ENCODE data around the gene TUBA1B. TPM values are rescaled to one million over a fixed set of nuclear protein-coding genes. Genes with fewer than 3 reads are reported as not detected.
"Not testable (repeated sequence)": the region's sequence is repeated elsewhere in the genome, so short reads cannot be mapped to it uniquely, and the experiment has no call there.

Gene TUBA1B
- total RNA-seq, 1 donor from 2014 or later: 939 TPM

DNA sequence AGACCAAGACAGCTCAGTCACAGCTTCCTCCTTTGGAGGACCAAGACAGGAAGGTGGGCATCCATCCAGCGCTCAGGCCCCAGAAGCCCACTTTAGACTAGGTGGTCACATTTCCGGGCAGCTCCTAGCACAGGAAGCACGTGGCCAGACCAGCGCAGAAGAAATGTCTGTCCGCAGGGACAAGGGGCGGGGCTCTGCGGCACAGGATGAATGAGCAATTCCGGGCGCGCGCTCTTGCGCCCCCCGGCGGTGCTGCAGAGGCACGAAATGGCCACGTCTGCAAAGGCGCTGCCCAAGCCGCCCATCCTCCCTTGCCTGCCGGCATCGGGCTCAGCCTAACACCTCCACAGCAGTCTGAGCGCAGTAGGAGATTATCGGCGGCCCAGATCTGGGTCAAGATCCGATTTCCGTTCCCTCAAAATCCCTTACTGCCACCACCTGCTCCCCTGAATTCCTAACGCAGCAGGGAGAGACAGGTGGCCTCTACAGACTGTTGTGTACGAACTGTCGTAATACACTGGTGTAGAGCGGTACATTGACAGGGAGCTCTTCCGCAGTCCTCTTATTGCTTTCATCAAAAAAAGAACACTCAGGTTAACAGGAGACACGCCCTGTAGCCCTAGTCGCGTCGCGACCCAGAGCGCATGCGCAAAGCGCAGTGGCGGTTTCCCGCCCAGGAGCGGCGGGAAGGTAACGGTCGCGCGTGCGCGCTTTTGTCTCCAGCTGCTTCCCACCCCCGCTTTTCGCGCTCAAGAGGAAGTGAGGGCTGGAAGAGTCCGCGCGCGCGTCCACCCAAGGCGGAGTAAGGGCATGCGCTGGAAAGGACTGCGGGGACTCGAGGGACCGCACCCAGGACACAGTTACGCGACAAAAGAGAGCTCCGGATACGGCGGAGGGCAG, 794 bp downstream of the TUBA1B start:
- Histone ChIP-seq H3K27ac (ENCODE audit: low read depth, low read length) (peak overlapping the region; percentile 98), H3K9me3 (ENCODE audit: insufficient read depth, low read depth, low read length) (no peaks in the 10 kb centered on the region), H3K79me2 (ENCODE audit: insufficient read depth, low read length) (peaks cover 46% of the 10 kb centered on the region), H4K20me1 (ENCODE audit: insufficient read depth, low read length) (peaks cover 36% of the 10 kb centered on the region), H3K4me1 (ENCODE audit: insufficient read depth, low read length) (peaks cover 17% of the 10 kb centered on the region), H3K36me3 (ENCODE audit: insufficient read depth, low read length) (peaks cover 26% of the 10 kb centered on the region), H3K27me3 (ENCODE audit: insufficient read depth, low read length) (no peaks in the 10 kb centered on the region), H3K4me2 (ENCODE audit: low read length) (peak overlapping the region; percentile 87), H3K4me3 (ENCODE audit: insufficient read depth, low read depth, low read length) (peak overlapping the region; percentile 96), H2AFZ (ENCODE audit: low read depth, low read length) (peak overlapping the region; percentile 49), H3K9ac (ENCODE audit: low read length) (peak overlapping the region; percentile 99)
- peaks cover 26% of the 10 kb centered on the region for H3K36me3 Mint-ChIP-seq (ENCODE audit: low read depth, unreplicated experiment)
- H3K4me3 Mint-ChIP-seq (ENCODE audit: unreplicated experiment): peak overlapping the region; percentile 97
- H3K9me3 Mint-ChIP-seq (ENCODE audit: unreplicated experiment): no peaks in the 10 kb centered on the region
- H3K27ac Mint-ChIP-seq (ENCODE audit: unreplicated experiment): peak overlapping the region; percentile 100
- FAIRE-seq (no peak), DNase-seq (ENCODE audit: low read depth) (peak; percentile 81)
- H3K27me3 Mint-ChIP-seq (ENCODE audit: low read depth, unreplicated experiment): no peaks in the 10 kb centered on the region
- TF ChIP-seq CTCF (IDR thresholded peaks at IDR 0.05; ENCODE audit: insufficient read depth, low read depth, low read length) (peak; percentile 90), EZH2 (IDR thresholded peaks at IDR 0.05; ENCODE audit: insufficient read depth, low read length) (no peak)
- H3K4me1 Mint-ChIP-seq (ENCODE audit: low read depth, unreplicated experiment): peaks cover 28% of the 10 kb centered on the region

GRCh38 chr12:49129332-49130150, 1.7 kb downstream of the TUBA1B start:
- no peaks in the 10 kb centered on the region for H3K9me3 ChIP-seq (ENCODE audit: insufficient read depth, low read depth, low read length)
- peaks cover 46% of the 10 kb centered on the region for H3K79me2 ChIP-seq (ENCODE audit: insufficient read depth, low read length)
- FAIRE-seq (no peak), DNase-seq (ENCODE audit: low read depth) (no peak)
- H3K4me1 Mint-ChIP-seq (ENCODE audit: low read depth, unreplicated experiment): peaks cover 28% of the 10 kb centered on the region
- peaks cover 36% of the 10 kb centered on the region for H4K20me1 ChIP-seq (ENCODE audit: insufficient read depth, low read length)
- peak overlapping the region; percentile 96 for H3K4me3 ChIP-seq (ENCODE audit: insufficient read depth, low read depth, low read length)
- H2AFZ ChIP-seq (ENCODE audit: low read depth, low read length): no peak overlapping the region
- H3K27me3 ChIP-seq (ENCODE audit: insufficient read depth, low read length): no peaks in the 10 kb centered on the region
- H3K27ac Mint-ChIP-seq (ENCODE audit: unreplicated experiment): peak overlapping the region; percentile 100
- H3K36me3 Mint-ChIP-seq (ENCODE audit: low read depth, unreplicated experiment): peaks cover 26% of the 10 kb centered on the region
- H3K27me3 Mint-ChIP-seq (ENCODE audit: low read depth, unreplicated experiment): no peaks in the 10 kb centered on the region
- peak overlapping the region; percentile 98 for H3K27ac ChIP-seq (ENCODE audit: low read depth, low read length)
- peak overlapping the region; percentile 87 for H3K4me2 ChIP-seq (ENCODE audit: low read length)
- H3K9ac ChIP-seq (ENCODE audit: low read length): peak overlapping the region; percentile 99
- peaks cover 17% of the 10 kb centered on the region for H3K4me1 ChIP-seq (ENCODE audit: insufficient read depth, low read length)
- H3K9me3 Mint-ChIP-seq (ENCODE audit: unreplicated experiment): no peaks in the 10 kb centered on the region
- TF ChIP-seq CTCF (IDR thresholded peaks at IDR 0.05; ENCODE audit: insufficient read depth, low read depth, low read length) (no peak), EZH2 (IDR thresholded peaks at IDR 0.05; ENCODE audit: insufficient read depth, low read length) (no peak)
- H3K4me3 Mint-ChIP-seq (ENCODE audit: unreplicated experiment): peak overlapping the region; percentile 97
- H3K36me3 ChIP-seq (ENCODE audit: insufficient read depth, low read length): peaks cover 26% of the 10 kb centered on the region

GRCh38 chr12:49127971-49128370, 3.2 kb downstream of the TUBA1B start:
- not testable (repeated sequence) for H2AFZ ChIP-seq (ENCODE audit: low read depth, low read length); H3K27me3 ChIP-seq (ENCODE audit: insufficient read depth, low read length); H3K27ac ChIP-seq (ENCODE audit: low read depth, low read length); H3K9me3 ChIP-seq (ENCODE audit: insufficient read depth, low read depth, low read length); H3K9ac ChIP-seq (ENCODE audit: low read length); H3K27me3 Mint-ChIP-seq (ENCODE audit: low read depth, unreplicated experiment); H3K9me3 Mint-ChIP-seq (ENCODE audit: unreplicated experiment); H3K4me3 ChIP-seq (ENCODE audit: insufficient read depth, low read depth, low read length); FAIRE-seq; DNase-seq (ENCODE audit: low read depth)
- Histone ChIP-seq H3K79me2 (ENCODE audit: insufficient read depth, low read length) (peaks cover 40% of the 10 kb centered on the region), H4K20me1 (ENCODE audit: insufficient read depth, low read length) (peaks cover 36% of the 10 kb centered on the region), H3K36me3 (ENCODE audit: insufficient read depth, low read length) (peaks cover 26% of the 10 kb centered on the region), H3K4me1 (ENCODE audit: insufficient read depth, low read length) (peaks cover 17% of the 10 kb centered on the region), H3K4me2 (ENCODE audit: low read length) (peak overlapping the region; percentile 7)
- peaks cover 28% of the 10 kb centered on the region for H3K4me1 Mint-ChIP-seq (ENCODE audit: low read depth, unreplicated experiment)
- peak overlapping the region; percentile 70 for H3K4me3 Mint-ChIP-seq (ENCODE audit: unreplicated experiment)
- peak overlapping the region; percentile 34 for H3K27ac Mint-ChIP-seq (ENCODE audit: unreplicated experiment)
- H3K36me3 Mint-ChIP-seq (ENCODE audit: low read depth, unreplicated experiment): peaks cover 26% of the 10 kb centered on the region

All from astrocyte (in vitro differentiated cells and primary cell).